Effector memory CD4-positive, alpha-beta T cell (primary cell): ENCODE data around the gene PIN1.

Source experiments
- DNase-seq, 3 donors: peaks; one replicate each; pipeline ENCODE4 v3.0.0-alpha.2; 2020
- H3K27ac ChIP-seq: 2 replicates; pipeline ENCODE4 v1.7.0; 2013; ENCODE audit warnings: mild to moderate bottlenecking, low read length, moderate library complexity; ENCODE audit not compliant: insufficient read depth, poor library complexity, severe bottlenecking
- H3K27me3 ChIP-seq: replicated peaks from 2 replicates; pipeline ENCODE4 v1.7.0; 2013; ENCODE audit warnings: mild to moderate bottlenecking, low read length; ENCODE audit not compliant: insufficient read depth, control insufficient read depth, poor library complexity, severe bottlenecking
- H3K36me3 ChIP-seq: 2 replicates; pipeline ENCODE4 v1.7.0; 2013; ENCODE audit warnings: mild to moderate bottlenecking, low read length, moderate library complexity; ENCODE audit not compliant: control insufficient read depth, insufficient read depth
- H3K4me1 ChIP-seq: 2 replicates; pipeline ENCODE4 v1.7.0; 2013; ENCODE audit warnings: low read length, mild to moderate bottlenecking; ENCODE audit not compliant: control insufficient read depth, insufficient read depth, poor library complexity, severe bottlenecking
- H3K4me3 ChIP-seq: 2 replicates; pipeline ENCODE4 v1.7.0; 2013; ENCODE audit warnings: low read length, low read depth, mild to moderate bottlenecking; ENCODE audit not compliant: insufficient read depth, poor library complexity, severe bottlenecking
- H3K9me3 ChIP-seq: 2 replicates; pipeline ENCODE4 v1.7.0; 2013; ENCODE audit warnings: mild to moderate bottlenecking, low read length, moderate library complexity; ENCODE audit not compliant: control insufficient read depth

The PIN1 gene

GRCh38 chr19:9854282-9854846 lies 19.2 kb downstream of the PIN1 start:
- H3K4me3 ChIP-seq: no peak overlapping the region
- H3K27me3 ChIP-seq: no peaks in the 10 kb centered on the region
- peaks cover 2% of the 10 kb centered on the region for H3K36me3 ChIP-seq
- no peak for DNase-seq
- H3K9me3 ChIP-seq: no peaks in the 10 kb centered on the region
- H3K4me1 ChIP-seq: peaks cover 28% of the 10 kb centered on the region
- no peak overlapping the region for H3K27ac ChIP-seq

GRCh38 chr19:9856609-9857008 lies 21.5 kb downstream of the PIN1 start:
- DNase-seq: no peak
- no peaks in the 10 kb centered on the region for H3K9me3 ChIP-seq
- peak overlapping the region; percentile 68 for H3K27ac ChIP-seq
- no peaks in the 10 kb centered on the region for H3K27me3 ChIP-seq
- H3K4me3 ChIP-seq: peak overlapping the region; percentile 28
- H3K4me1 ChIP-seq: peaks cover 36% of the 10 kb centered on the region
- no peaks in the 10 kb centered on the region for H3K36me3 ChIP-seq

DNA sequence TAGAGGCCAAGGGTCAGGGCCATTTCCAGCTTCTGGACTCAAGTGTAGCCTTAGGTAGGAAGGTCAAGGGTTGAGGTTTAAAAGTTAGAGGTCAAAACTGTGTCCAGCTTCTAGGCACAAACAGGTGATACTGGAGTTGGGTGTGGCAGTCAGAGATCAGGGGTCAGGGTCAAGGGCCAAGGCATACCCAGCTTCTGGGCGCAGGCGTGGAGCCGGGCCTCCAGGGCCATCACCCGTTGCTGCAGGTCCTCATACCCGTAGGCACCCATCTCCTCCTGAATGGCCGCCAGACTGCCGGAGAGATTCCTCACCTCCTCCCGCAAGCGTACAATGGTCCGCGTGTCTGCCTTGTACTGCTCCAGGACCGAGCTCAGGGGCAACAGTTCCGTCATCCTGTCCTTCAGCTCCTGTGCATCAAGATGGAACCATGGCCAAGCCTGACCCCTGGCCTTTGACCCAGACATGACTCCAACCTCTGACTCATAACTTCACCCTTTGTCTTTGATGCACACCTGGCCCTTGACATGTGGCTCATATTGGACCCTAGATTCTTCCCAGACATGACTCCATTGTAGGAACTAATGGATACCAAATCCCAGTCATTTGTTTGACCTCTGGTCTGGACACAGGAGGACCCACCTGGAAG lies 22.1 kb downstream of the PIN1 start:
- H3K27me3 ChIP-seq: no peaks in the 10 kb centered on the region
- DNase-seq: no peak
- peak overlapping the region; percentile 52 for H3K4me3 ChIP-seq
- no peaks in the 10 kb centered on the region for H3K9me3 ChIP-seq
- H3K27ac ChIP-seq: peak overlapping the region; percentile 68
- H3K36me3 ChIP-seq: no peaks in the 10 kb centered on the region
- H3K4me1 ChIP-seq: peaks cover 42% of the 10 kb centered on the region

- Histone ChIP-seq H3K4me3 (peak overlapping the region; percentile 52), H3K36me3 (no peaks in the 10 kb centered on the region), H3K27ac (peak overlapping the region; percentile 68), H3K27me3 (no peaks in the 10 kb centered on the region), H3K9me3 (no peaks in the 10 kb centered on the region), H3K4me1 (peaks cover 51% of the 10 kb centered on the region)
- peak in 1 of 3 donors; percentile 5 for DNase-seq
Observed at GRCh38 chr19:9857920-9858746, 23.0 kb downstream of the PIN1 start.

DNA sequence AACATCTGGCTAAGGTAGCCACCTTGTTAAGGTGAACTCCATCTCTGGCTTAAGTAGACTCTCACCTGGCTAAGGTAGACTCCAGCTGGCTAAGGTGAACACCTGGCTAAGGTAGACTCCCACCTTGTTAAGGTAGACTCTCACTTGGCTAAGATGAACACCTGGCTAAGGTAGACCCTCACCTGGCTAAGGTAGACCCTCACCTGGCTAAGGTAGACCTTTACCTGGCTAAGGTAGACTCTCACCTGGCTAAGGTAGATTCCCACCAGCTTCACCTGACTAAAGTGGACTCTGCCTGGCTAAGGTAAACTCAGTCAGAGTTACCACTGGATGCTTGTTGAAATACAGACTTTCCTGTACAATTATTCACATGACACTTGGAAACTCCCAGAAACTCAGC lies 23.6 kb downstream of the PIN1 start:
- Histone ChIP-seq H3K36me3 (no peaks in the 10 kb centered on the region), H3K9me3 (no peaks in the 10 kb centered on the region), H3K27ac (peak overlapping the region; percentile 35), H3K4me1 (peaks cover 58% of the 10 kb centered on the region), H3K27me3 (no peaks in the 10 kb centered on the region), H3K4me3 (no peak overlapping the region)
- DNase-seq: no peak

GRCh38 chr19:9860407-9860806 lies 25.3 kb downstream of the PIN1 start:
- Histone ChIP-seq H3K4me1 (peaks cover 60% of the 10 kb centered on the region), H3K27me3 (no peaks in the 10 kb centered on the region), H3K36me3 (no peaks in the 10 kb centered on the region), H3K9me3 (no peaks in the 10 kb centered on the region), H3K27ac (no peak overlapping the region), H3K4me3 (no peak overlapping the region)
- no peak for DNase-seq

DNA sequence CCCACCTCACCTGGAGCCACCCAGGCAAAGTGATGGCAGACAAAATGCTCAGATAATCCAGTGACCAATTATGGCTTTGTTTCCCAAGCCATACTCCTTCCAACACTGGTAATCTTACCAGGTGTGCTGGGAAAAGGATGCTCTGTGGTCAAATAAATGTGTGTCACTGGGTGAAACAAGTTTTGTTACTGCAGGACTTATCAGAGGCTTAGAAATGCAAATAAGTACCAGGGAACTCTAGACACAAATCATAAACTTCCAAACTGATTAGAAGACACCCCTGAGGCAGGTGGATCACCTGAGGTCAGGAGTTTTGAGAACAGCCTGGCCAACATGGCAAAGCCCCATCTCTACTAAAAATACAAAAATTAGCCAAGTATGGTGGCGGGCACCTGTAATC lies 26.4 kb downstream of the PIN1 start:
- Histone ChIP-seq H3K4me3 (no peak overlapping the region), H3K9me3 (no peaks in the 10 kb centered on the region), H3K27me3 (no peaks in the 10 kb centered on the region), H3K4me1 (peaks cover 66% of the 10 kb centered on the region), H3K27ac (no peak overlapping the region), H3K36me3 (no peaks in the 10 kb centered on the region)
- no peak for DNase-seq

- no peak overlapping the region for H3K4me3 ChIP-seq
- H3K9me3 ChIP-seq: no peaks in the 10 kb centered on the region
- H3K27me3 ChIP-seq: no peaks in the 10 kb centered on the region
- DNase-seq: no peak
- peaks cover 55% of the 10 kb centered on the region for H3K4me1 ChIP-seq
- H3K36me3 ChIP-seq: no peaks in the 10 kb centered on the region
- H3K27ac ChIP-seq: no peak overlapping the region
Observed at GRCh38 chr19:9862938-9863337, 27.8 kb downstream of the PIN1 start.

DNA sequence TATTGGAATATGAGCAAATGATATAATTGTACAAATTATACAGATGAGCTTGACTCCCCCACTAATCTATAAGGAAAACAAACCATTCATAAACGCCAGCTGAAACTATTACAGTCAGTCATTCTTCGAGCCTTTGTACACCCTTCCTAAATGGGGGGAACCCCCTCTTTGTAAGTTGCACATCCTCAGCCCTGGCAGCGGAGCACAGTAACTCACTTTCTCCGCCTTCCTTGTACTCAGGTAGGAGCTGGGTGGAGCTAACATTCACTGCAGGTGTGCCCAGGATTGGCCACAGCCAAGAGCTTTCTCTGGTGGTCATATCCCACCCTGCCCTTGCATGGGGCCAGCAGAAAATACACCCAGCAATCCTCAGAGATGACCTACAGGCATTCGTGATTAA lies 28.6 kb downstream of the PIN1 start:
- Histone ChIP-seq H3K4me1 (peaks cover 48% of the 10 kb centered on the region), H3K27ac (no peak overlapping the region)
- no peak for DNase-seq

More for the DNA sequence above, 28.6 kb downstream of the PIN1 start:
- Histone ChIP-seq H3K27me3 (no peaks in the 10 kb centered on the region), H3K36me3 (no peaks in the 10 kb centered on the region), H3K9me3 (no peaks in the 10 kb centered on the region), H3K4me3 (no peak overlapping the region)
